PC-3 (cell line): Measurements from ENCODE around the gene TMPO. TPM values are rescaled to one million over a fixed set of nuclear protein-coding genes. Genes with fewer than 3 reads are reported as not detected.

Experiments
- ATAC-seq: fragments of 200-7000 bp; cut with Tn5 transposase; 2 replicates; pipeline ENCODE4 v1.9.1; 2020; ENCODE audit warnings: mild to moderate bottlenecking, moderate library complexity
- BruUV-seq: library from RNA; stranded (reverse); fragments of 400-500 nt; replicated peaks from 2 replicates; lab custom pipeline; 2021; lab: Mats Ljungman, UMichigan
- CTCF ChIA-PET: fragments of 300-600 bp; sonication (Branson Sonifier 250); formaldehyde crosslinking; loops from one replicate; lab custom pipeline; 2022; ENCODE audit warnings: antibody characterized with exemption; lab: Charles Lee
- POLR2A ChIA-PET: fragments of 300-600 bp; sonication (Branson Sonifier 250); formaldehyde crosslinking; loops from one replicate; lab custom pipeline; 2022; ENCODE audit warnings: antibody characterized with exemption; ENCODE audit not compliant: unreplicated experiment; lab: Charles Lee
- DNase-seq: peaks from one replicate; pipeline ENCODE4 v3.0.0-alpha.2; 2015
- H2AFZ ChIP-seq: fragments of 300-600 bp; sonication (generic); 2 replicates; pipeline ENCODE4 v1.6.0; 2016; ENCODE audit warnings: antibody characterized with exemption, low read length
- H3F3A ChIP-seq: fragments of 300-600 bp; sonication (generic); one replicate; pipeline ENCODE4 v1.6.0; 2017; ENCODE audit warnings: antibody characterized with exemption, low read length, control low read depth, mild to moderate bottlenecking; ENCODE audit not compliant: unreplicated experiment
- H3K27ac ChIP-seq: fragments of 300-600 bp; sonication (generic); 2 replicates; pipeline ENCODE4 v1.5.1; 2016; ENCODE audit warnings: mild to moderate bottlenecking, low read length
- H3K27me3 ChIP-seq: fragments of 300-600 bp; sonication (generic); 2 replicates; pipeline ENCODE4 v1.6.1; 2016; ENCODE audit warnings: low read length, mixed read lengths
- H3K36me3 ChIP-seq: fragments of 300-600 bp; sonication (generic); 2 replicates; pipeline ENCODE4 v1.6.1; 2016; ENCODE audit warnings: low read depth, mixed run types, low read length, mixed read lengths
- H3K4me1 ChIP-seq: fragments of 300-600 bp; sonication (generic); 2 replicates; pipeline ENCODE4 v1.5.1; 2016; ENCODE audit warnings: low read length; ENCODE audit not compliant: insufficient read depth
- H3K4me2 ChIP-seq: fragments of 300-600 bp; sonication (generic); 2 replicates; pipeline ENCODE4 v1.6.0; 2016; ENCODE audit warnings: low read length
- H3K4me3 ChIP-seq: fragments of 300-600 bp; sonication (generic); 2 replicates; pipeline ENCODE4 v1.5.1; 2016; ENCODE audit warnings: mild to moderate bottlenecking, low read length, mixed read lengths
- H3K79me2 ChIP-seq: fragments of 300-600 bp; sonication (generic); 2 replicates; pipeline ENCODE4 v1.6.1; 2017; ENCODE audit warnings: low read length, mixed read lengths
- H3K9ac ChIP-seq: fragments of 300-600 bp; sonication (generic); 2 replicates; pipeline ENCODE4 v1.6.0; 2016; ENCODE audit warnings: mild to moderate bottlenecking, low read length
- H3K9me2 ChIP-seq: fragments of 300-600 bp; sonication (generic); replicated peaks from 2 replicates; pipeline ENCODE4 v1.6.1; 2016; ENCODE audit warnings: mixed run types, low read length, mixed read lengths
- H3K9me3 ChIP-seq: fragments of 300-600 bp; sonication (generic); 2 replicates; pipeline ENCODE4 v1.6.1; 2016; ENCODE audit warnings: low read length, mixed read lengths
- H4K20me1 ChIP-seq: fragments of 300-600 bp; sonication (generic); 2 replicates; pipeline ENCODE4 v1.6.1; 2016; ENCODE audit warnings: low read length, mixed read lengths
- EZH2 ChIP-seq: fragments of 300-600 bp; sonication (generic); IDR thresholded peaks from one replicate; pipeline ENCODE4 v1.6.1; 2017; ENCODE audit warnings: antibody characterized with exemption, mild to moderate bottlenecking, low read length; ENCODE audit not compliant: unreplicated experiment
- EZH2phosphoT487 ChIP-seq: fragments of 300-600 bp; sonication (generic); IDR thresholded peaks from 2 replicates; pipeline ENCODE4 v1.6.1; 2018; ENCODE audit warnings: mild to moderate bottlenecking, antibody characterized with exemption, low read length, borderline replicate concordance
- intact Hi-C: fragments of 100-400 bp; cut with micrococcal nuclease; formaldehyde crosslinking; loops from 2 replicates; pipeline ENCODE4 v1.9.0; 2023
- total RNA-seq: library from RNA; depleted of rRNA; stranded (reverse); fragments of >200 nt; gene quantifications from 2 replicates; pipeline ENCODE4 v1.2.3, GENCODE V29; 2014
- TF ChIP-seq, protein P1 (sequence below): fragments of 300-600 bp; sonication (generic); conservative IDR thresholded peaks from 2 replicates; pipeline ENCODE4 v1.5.1; 2017; ENCODE audit warnings: antibody characterized with exemption, low read depth, mild to moderate bottlenecking, low read length

TMPO gene
- total RNA-seq, 1 experiment from 2014 or later: 160 TPM

DNA sequence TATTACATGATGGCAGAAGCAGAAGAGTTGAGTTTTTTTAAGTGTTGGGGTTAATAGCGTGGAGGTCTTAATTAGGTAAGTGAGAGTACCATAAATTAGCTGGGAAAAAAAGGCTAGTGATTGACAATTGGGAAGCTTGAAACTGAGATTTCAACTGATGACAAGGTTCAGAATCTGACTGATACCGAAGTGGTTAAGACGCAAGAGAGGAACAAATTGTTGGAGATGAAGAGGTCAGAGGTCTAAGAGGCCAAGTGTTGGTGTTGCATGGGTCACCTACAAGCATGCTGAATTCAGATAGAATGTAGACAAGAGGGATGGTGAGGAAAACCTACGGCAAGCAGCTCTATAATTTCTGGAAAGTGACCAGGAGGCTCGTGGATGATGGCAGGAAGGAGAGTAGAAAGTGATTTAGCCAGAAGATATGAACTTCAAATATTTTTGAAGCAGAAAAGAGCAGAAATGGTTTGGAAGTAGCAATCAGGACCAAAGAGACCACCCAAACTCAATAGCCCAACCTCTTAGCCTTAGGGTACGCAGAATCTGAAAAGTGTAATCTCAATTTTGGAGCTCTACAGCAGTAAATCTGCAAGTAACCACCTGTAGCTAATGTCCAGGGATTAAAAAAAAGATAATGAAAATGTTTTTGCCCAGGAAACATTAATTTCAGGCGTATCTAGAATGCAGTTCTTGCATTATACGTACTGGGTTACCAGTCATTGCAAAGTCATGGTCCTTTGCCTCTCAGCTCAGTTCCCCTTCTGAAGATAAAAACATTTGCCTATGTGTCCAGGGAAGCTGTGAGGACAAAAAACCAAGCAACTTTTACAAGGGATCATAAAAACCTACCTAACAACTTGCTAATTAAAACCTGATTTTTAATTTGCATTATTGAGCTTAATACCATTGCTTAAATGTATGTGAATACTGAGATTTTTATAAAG is 1.7 kb upstream of the TMPO start:
- POLR2A ChIA-PET: no interaction called here
- TF ChIP-seq EZH2phosphoT487: no peak
- no peak for TF ChIP-seq EZH2
- TF ChIP-seq, protein P1, sequence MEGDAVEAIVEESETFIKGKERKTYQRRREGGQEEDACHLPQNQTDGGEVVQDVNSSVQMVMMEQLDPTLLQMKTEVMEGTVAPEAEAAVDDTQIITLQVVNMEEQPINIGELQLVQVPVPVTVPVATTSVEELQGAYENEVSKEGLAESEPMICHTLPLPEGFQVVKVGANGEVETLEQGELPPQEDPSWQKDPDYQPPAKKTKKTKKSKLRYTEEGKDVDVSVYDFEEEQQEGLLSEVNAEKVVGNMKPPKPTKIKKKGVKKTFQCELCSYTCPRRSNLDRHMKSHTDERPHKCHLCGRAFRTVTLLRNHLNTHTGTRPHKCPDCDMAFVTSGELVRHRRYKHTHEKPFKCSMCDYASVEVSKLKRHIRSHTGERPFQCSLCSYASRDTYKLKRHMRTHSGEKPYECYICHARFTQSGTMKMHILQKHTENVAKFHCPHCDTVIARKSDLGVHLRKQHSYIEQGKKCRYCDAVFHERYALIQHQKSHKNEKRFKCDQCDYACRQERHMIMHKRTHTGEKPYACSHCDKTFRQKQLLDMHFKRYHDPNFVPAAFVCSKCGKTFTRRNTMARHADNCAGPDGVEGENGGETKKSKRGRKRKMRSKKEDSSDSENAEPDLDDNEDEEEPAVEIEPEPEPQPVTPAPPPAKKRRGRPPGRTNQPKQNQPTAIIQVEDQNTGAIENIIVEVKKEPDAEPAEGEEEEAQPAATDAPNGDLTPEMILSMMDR: no peak
- H2AFZ ChIP-seq: no peak overlapping the region

DNA sequence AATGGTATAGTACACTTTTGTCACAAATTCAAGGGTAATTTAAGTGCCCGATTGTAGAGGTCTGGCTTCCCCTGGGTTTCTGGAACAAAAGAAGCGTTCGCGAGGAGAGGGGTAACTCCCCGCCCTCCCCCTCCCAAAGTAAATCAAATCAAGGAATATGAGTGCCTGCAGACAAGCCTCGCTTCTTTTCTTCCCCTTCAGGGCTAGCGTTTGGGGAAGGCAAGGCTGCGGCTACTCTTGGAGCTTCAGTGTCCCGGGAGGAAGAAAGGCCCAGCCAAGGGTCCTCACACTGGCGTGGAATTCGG is 456 bp upstream of the TMPO start:
- ATAC-seq: no peak; the same call in 1 of the 2 replicates
- Histone ChIP-seq H3F3A (no peaks in the 10 kb centered on the region), H3K4me1 (peaks cover 31% of the 10 kb centered on the region), H3K27ac (peak overlapping the region; percentile 89), H2AFZ (peak overlapping the region; percentile 95), H3K9me3 (no peaks in the 10 kb centered on the region), H3K79me2 (peaks cover 71% of the 10 kb centered on the region), H4K20me1 (peaks cover 25% of the 10 kb centered on the region), H3K36me3 (peaks cover 13% of the 10 kb centered on the region), H3K9me2 (no peaks in the 10 kb centered on the region), H3K9ac (peak overlapping the region; percentile 98), H3K27me3 (no peaks in the 10 kb centered on the region), H3K4me2 (peak overlapping the region; percentile 89), H3K4me3 (peak overlapping the region; percentile 98)
- ChIA-PET POLR2A (no interaction called here), CTCF (interaction anchor here (0.6 kb wide), 1 partner anchor 24 kb away, joined by 3 read pairs; no protein-coding TSS in a partner anchor)
- no peak for TF ChIP-seq EZH2phosphoT487
- TF ChIP-seq, protein P1: no peak
- no peak for TF ChIP-seq EZH2
- TSS peak; percentile 80 for BruUV-seq
- no peak for DNase-seq
- intact Hi-C loops: loop anchor here (1.0 kb wide), 1 partner anchor 12 kb away; no protein-coding TSS in a partner anchor

More for the DNA sequence above, 1.7 kb upstream of the TMPO start:
- no TSS peak for BruUV-seq
- H3K9ac ChIP-seq: peak overlapping the region; percentile 98; the same call in 1 of the 2 replicates
- peaks cover 19% of the 10 kb centered on the region for H3K4me1 ChIP-seq
- no peaks in the 10 kb centered on the region for H3K27me3 ChIP-seq
- ATAC-seq (no peak), DNase-seq (no peak)
- H4K20me1 ChIP-seq: peaks cover 16% of the 10 kb centered on the region
- H3K9me3 ChIP-seq: no peaks in the 10 kb centered on the region
- no peaks in the 10 kb centered on the region for H3F3A ChIP-seq
- peaks cover 58% of the 10 kb centered on the region for H3K79me2 ChIP-seq
- H3K4me2 ChIP-seq: peak overlapping the region; percentile 89
- peaks cover 9% of the 10 kb centered on the region for H3K36me3 ChIP-seq
- CTCF ChIA-PET: interaction anchor here (0.5 to 0.8 kb wide), 2 partner anchors 22 to 97 kb away, joined by 3 to 7 read pairs; no protein-coding TSS in a partner anchor
- intact Hi-C loops: no loop called here
- peak overlapping the region; percentile 98 for H3K4me3 ChIP-seq
- H3K27ac ChIP-seq: no peak overlapping the region
- H3K9me2 ChIP-seq: no peaks in the 10 kb centered on the region
